Anterior cingulate cortex (tissue), 58 donors: Measurements from ENCODE around the gene MB21D2.

Experiments
- DNase-seq, 58 donors: peaks; one replicate each; lab custom pipeline; 2025; lab: John Stamatoyannopoulos, UW

Gene MB21D2

DNA sequence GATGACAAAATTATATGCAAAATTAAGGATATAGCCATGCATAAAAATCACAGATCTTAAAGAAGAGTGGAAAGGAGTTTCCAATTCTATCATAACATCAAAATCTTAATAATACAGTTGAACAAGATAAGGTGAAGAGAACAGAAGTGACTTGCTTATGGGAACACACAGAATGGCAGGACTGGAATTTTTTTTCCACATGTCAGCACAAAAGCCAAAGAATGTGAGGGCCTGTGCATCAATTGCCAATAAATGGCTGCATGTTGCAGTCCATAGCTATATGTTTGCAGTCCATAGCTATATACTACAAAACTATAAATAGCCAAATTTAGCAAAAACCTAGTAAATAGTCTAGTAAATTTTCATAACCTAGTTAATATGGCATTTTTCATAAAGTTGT, 10.4 kb upstream of the MB21D2 start:
- DNase-seq, result no peak

DNA sequence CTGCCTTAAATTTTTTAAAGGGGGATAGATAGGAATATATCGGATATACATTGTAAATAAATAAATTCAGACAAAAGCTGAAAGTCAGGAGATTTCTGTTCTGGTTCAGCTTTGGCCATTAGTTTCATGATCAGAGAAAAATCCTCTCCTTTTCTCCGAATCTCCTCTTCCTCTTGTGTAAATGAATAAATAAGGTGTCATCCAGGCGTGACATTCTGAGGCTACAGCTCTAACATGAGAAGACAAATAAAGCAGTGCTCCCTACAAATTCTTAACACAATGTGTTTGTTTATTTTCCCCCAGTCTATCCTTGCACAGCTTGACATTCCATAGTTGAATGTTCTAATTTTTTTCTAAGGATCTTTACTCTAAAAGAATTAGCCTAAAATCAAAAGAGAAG, 9.4 kb upstream of the MB21D2 start:
- DNase-seq, result no peak

DNA sequence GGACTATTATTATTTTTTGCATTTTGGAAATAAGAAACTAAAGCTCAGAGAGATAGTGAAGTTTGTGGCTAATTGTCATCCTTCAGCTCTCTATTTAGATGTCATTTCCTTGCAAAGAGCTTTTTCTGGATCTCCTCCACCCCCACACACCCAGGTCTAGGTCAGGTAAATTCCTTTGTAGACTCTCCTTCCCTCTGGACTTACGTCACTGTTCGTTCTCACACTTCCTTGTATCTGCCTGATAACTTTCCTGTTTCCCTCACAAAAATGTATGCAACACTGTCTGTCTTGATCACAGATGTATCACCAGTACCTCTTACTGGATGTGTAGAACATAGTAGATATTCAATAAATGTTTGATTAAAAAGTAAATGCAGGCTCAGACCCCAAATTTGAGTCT, 6.1 kb upstream of the MB21D2 start:
- DNase-seq, result no peak

DNA sequence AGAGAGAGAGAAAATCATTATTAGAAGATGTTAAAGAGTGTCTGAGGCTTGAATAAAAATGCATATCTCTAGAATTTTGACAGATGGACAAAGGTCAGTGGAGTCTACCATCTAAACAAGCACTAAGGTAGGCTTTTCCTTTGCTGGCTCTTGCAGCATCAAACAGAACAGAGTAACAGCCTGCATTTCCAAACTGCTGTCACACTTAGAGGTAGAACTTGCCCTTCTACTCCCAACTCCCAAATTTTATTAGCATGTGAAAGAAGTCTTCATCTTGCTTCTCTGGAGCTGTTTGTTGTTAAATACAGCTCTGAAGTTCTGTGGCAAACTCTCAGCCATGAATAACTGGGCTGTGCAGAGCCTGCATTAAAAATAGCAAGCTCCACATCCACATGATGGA, 4.1 kb upstream of the MB21D2 start:
- peak in 2 of 58 donors; percentile 3 to 5 for DNase-seq

DNA sequence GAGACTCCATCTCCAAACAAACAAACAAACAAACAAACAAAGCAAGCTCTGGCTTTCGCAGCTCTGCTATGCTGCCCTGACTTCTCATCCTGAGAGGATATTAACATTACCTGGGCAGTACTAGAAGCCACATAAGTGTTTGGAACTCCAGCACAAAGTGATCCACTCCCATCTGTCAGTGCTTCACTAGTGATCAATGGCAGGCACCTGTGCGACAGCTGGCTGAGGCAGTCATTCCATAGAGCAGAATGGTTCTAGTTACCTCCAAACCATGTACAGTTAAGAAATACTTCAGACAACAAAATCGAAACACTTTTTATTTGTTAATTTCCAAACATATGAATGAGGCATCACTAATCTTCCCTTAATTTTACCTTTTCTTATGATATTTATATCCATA, 2.8 kb upstream of the MB21D2 start:
- DNase-seq, result no peak

DNA sequence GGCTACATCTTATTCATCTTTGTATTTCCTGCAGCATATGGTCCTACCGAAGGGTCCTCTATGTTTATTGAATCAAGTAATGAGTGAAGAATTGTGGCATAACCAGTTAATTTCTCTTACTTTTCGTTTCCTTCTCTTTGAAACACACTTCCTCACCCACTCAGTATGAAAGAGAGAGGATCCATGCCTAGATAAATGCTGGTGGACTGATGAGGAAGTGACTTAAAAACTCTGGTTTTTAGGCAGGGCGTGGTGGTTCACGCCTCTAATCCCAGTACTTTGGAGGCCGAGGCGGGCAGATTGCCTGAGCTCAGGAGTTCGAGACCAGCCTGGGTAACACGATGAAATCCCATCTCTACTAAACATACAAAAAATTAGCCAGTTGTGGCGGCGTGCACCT, 2.2 kb upstream of the MB21D2 start:
- DNase-seq, result no peak

DNA sequence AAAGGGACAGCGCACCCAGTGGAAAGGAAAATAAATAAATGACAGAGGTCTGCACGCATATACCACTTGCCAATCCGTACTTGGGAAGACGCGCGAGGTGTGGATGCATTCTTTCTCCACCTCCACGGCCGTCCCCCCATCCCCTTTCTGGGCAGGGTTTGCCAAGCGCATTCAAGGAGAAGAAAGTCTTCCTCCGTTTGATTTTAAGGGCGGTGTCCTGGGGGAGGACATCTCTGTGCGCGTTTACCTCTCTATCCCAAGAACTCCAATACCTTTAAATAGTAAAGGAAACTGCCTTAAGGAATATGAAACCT, 576 bp upstream of the MB21D2 start:
- DNase-seq, result no peak

DNA sequence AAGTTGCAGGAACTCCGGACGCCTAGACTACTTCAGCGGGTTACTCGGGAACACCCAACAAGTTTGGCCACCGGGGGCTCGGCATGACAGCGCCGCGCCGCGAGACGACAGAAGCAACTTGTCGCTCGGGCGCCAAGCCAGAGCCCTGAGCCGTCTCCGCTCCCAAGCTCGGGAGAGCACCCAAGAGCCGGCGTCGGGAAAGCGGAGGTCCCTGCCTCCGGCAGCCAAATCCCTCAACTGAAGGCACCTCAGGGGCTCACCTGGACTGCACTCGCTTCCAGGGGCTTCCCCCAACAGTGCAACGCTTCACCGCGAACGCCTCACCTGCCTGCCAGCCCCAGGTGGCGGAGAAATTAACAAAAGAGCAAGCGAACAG, 640 bp downstream of the MB21D2 start:
- DNase-seq, result peak in 55 of 58 donors; percentile 20 to 76 (median 49)

DNA sequence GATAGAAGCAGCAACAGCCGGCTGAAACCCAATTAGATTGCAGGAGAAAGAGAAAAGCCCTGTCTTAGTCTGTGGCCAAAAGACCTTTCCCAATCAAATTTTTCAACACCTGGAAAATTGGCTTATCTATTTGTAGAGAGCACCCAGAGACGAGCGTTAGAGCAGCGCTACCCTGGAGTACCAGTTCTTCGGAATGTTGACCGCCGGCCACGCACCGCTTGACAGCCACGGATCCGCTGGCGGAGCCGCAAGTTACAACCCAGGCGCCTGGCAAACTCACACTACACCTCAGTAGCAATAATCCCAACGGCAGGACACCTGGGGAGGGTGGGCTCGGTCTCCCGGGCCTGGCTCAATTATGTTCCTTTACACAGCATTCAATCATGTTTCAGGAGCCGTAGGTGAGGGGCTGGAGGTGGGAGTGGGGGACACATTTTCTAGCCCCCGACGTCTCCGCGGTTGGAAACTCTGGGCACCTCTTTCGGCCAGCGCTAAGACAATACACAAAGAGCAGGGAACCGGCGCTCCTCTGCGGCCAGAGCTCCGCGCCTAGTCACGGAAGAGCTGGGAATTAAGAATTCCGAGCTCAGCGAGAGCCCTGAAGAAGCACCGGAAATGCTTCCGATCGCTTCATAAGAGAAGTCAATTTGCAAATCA, 1.2 kb downstream of the MB21D2 start:
- peak in 25 of 58 donors; percentile 3 to 53 (median 29) for DNase-seq

DNA sequence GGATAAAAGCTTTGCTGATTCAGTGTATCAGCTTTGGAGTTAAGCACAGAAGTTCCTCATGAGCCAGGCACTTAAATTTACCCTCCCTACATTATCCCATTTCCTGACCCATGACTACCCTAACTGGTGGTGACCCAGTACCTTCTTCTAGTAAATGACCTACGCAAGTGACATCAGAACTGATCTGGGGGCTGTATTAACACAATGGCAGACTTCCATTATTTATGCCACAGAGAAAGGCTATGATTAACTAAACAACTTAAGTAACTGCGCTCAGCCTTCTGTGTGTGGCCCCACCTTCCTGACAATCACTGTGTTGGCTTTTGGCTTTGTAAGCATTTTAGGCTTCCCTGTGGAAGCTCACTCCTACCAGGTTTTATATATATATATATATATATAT, 1.9 kb downstream of the MB21D2 start:
- no peak for DNase-seq

DNA sequence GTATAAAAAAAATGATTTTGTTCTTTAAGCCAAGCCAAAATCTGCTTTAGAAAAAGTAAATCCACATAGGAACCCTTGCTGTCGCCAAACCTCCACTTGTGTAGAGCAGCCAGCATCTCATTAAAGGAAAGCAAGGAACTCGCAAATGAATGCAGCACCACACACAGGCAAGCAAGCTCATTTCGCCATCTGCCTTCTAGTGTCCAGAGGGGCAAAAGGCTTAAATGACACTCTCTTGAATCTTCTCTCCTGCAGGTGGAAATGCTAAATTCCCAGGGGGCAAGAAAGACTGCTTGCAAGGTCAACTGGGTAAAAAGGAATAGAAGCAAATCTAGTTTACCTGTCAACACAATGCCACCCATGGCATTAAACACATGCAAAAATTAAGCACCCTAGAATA, 2.4 kb downstream of the MB21D2 start:
- peak in 38 of 58 donors; percentile 1 to 62 (median 22) for DNase-seq

DNA sequence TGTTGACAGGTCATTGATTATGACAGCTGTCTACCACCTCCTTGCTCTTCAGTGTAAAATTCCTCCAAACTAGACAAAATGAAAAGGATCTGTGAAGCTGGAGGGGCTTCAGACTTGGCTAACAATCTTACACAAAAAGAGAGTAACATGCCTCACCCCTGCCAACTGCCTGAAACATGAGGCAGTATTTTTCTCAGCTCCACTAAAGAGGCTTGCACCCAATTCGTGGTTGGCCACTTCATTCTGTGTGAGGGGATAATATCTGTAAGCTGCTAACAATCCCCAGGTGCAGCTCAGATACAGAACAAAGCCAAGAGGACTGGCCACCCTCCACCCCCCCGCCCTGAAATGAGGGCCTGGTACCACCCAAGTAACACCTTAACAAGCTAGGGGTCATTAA, 2.8 kb downstream of the MB21D2 start:
- DNase-seq, result no peak

DNA sequence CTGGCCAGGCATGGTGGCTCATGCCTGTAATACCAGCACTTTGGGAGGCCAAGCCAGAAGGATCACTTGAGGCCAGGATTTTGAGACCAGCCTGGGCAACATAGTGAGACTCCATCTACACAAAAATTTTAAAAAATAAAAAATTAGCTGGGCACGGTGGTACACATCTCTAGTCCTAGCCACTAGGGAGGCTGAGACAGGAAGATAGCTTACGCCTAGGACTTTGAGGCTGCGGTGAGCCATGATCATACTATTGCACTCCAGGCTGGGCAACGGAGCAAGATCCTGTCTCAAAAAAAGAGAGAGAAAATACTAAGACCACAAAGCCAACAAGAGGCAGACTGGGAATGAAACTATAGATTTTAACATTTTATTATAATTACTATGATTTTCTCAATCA, 4.1 kb downstream of the MB21D2 start:
- no peak for DNase-seq

DNA sequence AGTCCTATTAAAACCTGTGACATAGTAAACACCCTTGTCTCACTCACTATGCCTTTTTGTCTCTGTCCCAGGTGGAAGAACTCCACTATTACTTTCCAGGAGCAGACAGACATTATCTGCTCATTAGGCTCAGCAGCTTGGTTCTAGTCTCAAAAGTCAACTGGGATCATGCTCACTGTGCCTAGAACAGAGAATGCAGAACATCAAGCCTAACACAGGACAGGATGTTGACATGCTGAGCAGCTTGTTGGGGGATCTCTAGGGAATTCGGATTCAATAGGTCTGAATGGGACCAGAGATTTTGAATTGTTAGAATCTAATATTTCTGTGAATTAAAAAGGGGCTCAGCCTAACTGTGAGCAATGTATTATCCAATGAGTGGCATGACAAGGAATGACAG, 6.4 kb downstream of the MB21D2 start:
- DNase-seq, result no peak

DNA sequence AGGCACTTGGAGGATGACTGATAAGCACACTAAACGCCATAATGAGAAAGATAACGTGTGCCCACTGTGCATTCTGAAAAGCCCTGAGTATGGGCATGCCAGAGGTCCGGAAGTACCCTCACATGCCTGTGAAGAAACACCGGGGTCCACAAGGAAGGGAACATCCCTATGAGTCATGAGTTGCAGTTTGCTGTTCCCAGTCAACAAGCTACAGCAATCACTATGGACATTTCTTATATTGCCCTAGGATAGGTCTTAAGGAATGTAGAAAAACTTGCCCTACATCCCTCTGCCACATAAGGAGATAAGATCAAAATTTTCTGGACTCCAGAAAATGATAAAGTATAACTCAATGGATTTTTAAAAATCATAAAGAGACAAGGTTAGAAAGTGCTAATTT, 9.9 kb downstream of the MB21D2 start:
- no peak for DNase-seq

DNA sequence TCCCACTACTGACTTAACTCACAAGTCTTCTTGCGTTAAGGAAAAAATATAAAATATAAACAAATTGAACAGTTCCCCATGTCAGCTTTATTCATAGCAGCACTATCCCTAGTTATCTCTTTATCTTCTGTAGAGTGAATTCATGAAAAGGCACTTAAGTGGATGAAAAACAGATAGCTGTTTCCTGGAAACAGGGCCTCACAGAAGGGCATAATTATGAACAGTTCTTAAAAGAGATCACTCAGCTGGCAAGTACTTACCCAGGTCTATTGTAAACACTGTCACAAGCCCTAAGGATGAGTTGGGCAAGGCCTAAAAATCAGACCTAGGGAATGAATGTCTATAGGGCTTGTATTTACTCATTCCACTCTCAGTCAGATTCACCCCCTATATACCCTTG, 10.7 kb downstream of the MB21D2 start:
- DNase-seq, result no peak

DNA sequence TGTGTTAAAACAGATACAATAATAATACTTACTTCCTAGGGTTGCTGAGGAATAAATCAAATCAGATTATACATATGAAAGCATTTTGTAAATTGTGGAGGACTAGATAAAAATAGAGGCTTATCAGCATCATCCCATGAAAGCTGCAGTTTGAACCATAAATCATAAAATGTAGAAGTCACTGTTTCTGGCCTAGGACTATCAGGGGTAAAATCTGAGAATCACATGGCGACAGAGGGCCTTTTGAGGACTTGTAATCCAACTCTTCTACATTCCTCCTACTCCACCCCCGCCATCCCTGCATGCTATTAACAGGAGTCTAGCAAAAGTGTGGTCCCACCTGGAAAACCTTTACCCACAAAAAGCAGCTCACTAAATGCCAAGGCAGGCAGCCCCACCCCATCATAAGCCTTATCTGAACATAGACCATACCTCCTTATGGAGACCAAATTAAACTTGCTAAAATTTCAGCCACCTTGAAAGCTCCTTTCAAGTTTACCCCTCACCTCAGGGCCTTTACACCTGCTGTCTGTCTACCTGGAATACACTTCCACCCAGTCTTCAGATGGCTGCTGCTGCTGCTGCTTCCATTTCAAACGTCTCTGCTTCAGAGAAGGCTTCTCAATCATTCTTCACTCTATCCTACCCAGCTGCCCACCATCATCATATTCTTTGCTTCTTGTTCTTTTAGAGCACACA, 11.5 kb downstream of the MB21D2 start:
- DNase-seq, result no peak

DNA sequence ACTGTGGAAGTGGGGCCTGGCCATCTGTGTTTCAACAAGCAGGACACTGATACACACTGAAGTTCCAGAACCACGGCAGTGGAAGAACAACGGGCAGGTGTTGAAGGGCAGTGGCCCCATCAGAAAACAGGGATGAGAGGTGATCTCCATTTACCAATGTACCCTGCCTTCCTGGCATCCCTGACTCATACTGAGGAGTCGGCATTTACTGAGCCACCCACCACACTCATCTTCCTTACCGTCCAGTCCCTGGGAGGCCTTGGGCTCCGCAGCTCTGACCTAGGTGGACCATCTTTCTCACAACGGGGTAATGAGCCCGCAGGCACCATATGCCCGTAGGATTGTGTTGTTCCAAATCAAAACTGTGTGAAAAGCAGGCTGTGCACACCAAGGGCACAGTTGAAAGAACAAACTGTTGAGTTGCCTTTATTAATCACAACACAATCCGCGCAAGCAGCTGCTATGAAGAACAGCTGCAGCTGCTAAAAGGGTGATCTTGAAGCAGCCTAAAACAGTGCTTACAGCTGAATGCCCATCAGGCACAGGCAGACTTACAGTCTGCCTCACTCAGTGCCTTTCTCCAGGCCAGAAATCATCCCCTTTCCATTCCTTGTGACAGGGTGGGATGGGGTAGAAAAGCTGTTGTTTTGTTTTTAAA, 12.9 kb downstream of the MB21D2 start:
- DNase-seq, result peak in 6 of 58 donors; percentile 4 to 37 (median 9)

DNA sequence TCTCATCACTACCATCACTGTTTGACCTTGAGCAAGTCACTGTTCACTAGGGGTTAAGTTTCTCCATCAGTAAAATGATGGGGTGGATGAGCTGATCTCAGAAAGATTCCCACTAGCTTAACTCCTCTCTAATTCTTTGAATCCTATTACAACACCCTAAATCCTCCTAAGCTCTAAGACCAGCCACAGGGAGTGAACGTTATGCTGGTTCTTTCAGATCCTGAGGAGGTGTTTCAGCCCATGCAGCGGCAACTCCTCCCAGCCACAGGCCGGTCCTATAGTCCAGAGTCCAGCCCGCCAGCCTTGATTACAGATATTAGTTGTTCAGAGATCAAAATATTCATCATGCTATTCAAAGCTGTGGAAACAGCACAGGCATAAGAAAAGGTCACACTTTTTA, 15.1 kb downstream of the MB21D2 start:
- DNase-seq, result no peak

DNA sequence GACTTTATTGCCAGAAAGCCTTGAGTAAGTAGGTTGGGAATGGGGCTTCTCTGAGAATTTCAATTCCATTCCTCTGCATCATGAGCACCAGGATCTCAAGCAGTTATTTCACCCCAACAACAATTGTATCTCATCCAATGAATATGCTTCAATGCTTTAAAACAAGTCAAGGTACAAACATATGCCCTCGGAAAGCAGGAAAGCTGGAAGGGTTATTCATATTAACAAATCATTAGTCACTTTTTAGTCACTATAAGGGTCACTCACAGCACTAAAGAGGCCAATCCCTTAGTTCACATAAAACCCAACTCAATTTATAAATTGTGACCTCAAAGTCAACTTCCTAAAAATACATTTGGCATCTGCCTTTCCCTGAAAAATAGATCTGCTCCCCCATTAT, 16.2 kb downstream of the MB21D2 start:
- DNase-seq, result no peak

DNA sequence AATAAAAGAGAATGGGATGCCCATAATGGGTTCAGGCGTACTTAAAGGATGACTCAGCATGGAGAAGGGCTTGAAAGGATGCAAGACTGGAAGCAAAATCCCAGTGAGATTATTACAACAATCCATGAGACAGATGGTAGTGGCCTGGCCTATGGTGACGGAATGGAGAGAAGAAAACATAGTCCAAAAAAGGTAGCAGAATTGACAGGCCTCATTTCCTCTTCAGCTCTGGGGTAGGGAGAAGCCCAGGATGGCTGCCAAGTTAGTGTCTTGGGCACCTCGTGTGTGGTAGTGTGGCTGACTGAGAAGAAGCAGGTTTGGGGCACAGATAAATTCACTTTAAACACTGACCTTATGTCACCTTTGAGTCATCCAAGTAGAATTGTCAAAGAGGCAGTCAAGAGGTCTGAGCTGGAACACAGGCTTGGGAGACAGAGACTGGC, 18.1 kb downstream of the MB21D2 start:
- no peak for DNase-seq

DNA sequence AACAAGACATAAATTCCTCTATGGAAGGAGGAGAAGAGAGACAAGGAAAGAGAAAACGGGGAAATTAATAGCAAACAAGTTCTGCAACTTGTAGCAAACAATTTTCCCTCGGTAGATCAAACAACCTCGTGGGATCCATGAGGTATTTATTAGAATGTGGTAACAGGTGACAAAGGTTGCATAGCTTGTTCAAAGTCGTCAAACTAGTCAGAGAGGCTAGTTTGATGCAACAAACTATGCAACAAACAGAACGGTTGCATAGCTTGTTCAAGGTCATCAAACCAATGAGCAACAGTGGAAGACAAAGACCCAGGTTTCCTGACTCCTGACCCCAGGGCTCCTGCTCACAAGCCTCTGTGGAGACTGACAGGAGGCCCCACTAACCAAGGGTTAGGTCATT, 20.7 kb downstream of the MB21D2 start:
- no peak for DNase-seq
